DND-41 (cell line): ENCODE data around the gene TIPIN.
"Not testable (repeated sequence)": the region's sequence is repeated elsewhere in the genome, so short reads cannot be mapped to it uniquely, and the experiment has no call there.

Experiments used
- CTCF ChIP-seq: IDR thresholded peaks from 2 replicates; pipeline ENCODE4 v1.5.1; 2012; ENCODE audit warnings: borderline replicate concordance, low read length, moderate library complexity, mild to moderate bottlenecking; ENCODE audit not compliant: poor library complexity, severe bottlenecking; ENCODE audit errors: extremely low read depth
- EZH2 ChIP-seq: IDR thresholded peaks from 3 replicates; pipeline ENCODE4 v1.6.1; 2012; ENCODE audit warnings: borderline replicate concordance, low read depth, mild to moderate bottlenecking, moderate library complexity, low read length, inconsistent platforms; ENCODE audit not compliant: severe bottlenecking

- TF ChIP-seq CTCF, EZH2: not testable (repeated sequence)
Observed at GRCh38 chr15:66348530-66348929, 8.0 kb downstream of the TIPIN start.
